IMR-90 (cell line): ENCODE results near the gene ECSCR. TPM values are rescaled to one million over a fixed set of nuclear protein-coding genes. Genes with fewer than 3 reads are reported as not detected.

Source experiments
- ATAC-seq: fragments of 200-7000 bp; cut with Tn5 transposase; 2 replicates; pipeline ENCODE4 v1.9.1; 2020; ENCODE audit warnings: low read depth, mild to moderate bottlenecking, moderate library complexity
- BruUV-seq: library from RNA; stranded (reverse); fragments of 400-500 nt; replicated peaks from 2 replicates; lab custom pipeline; 2021; lab: Mats Ljungman, UMichigan
- CTCF ChIA-PET: fragments of 300-600 bp; formaldehyde crosslinking; extraction: SDS; loops from one replicate; lab custom pipeline; 2021; ENCODE audit warnings: antibody characterized with exemption; lab: Yijun Ruan, JAX
- POLR2A ChIA-PET: fragments of 300-600 bp; sonication (Branson Sonifier 250); formaldehyde crosslinking; loops from one replicate; lab custom pipeline; 2022; ENCODE audit warnings: antibody characterized with exemption; ENCODE audit not compliant: unreplicated experiment; lab: Charles Lee
- DNase-seq: peaks from one replicate; pipeline ENCODE4 v3.0.0; 2013
- H2AFZ ChIP-seq: replicated peaks from 2 replicates; pipeline ENCODE3; 2013; ENCODE audit warnings: low read length, mild to moderate bottlenecking; ENCODE audit not compliant: poor library complexity
- H2AK5ac ChIP-seq: 2 replicates; pipeline ENCODE4 v1.6.1; 2013; ENCODE audit warnings: low read depth, low read length, inconsistent platforms
- H2AK9ac ChIP-seq: replicated peaks from 2 replicates; pipeline ENCODE3; 2013; ENCODE audit warnings: mild to moderate bottlenecking, low read depth, low read length, moderate library complexity; ENCODE audit not compliant: poor library complexity
- H2BK120ac ChIP-seq: 2 replicates; pipeline ENCODE4 v1.6.1; 2013; ENCODE audit warnings: low read depth, low read length, inconsistent platforms
- H2BK15ac ChIP-seq: 3 replicates; pipeline ENCODE4 v1.6.1; 2013; ENCODE audit warnings: low read depth, low read length, inconsistent platforms
- H2BK20ac ChIP-seq: 2 replicates; pipeline ENCODE4 v1.6.1; 2013; ENCODE audit warnings: low read depth, mild to moderate bottlenecking, inconsistent platforms, low read length, moderate library complexity
- H2BK5ac ChIP-seq: 2 replicates; pipeline ENCODE4 v1.6.1; 2013; ENCODE audit warnings: mild to moderate bottlenecking, low read depth, low read length, inconsistent platforms; ENCODE audit not compliant: poor library complexity, severe bottlenecking
- H3K14ac ChIP-seq: replicated peaks from 2 replicates; pipeline ENCODE4 v1.6.1; 2013; ENCODE audit warnings: low read depth, low read length, inconsistent platforms
- H3K18ac ChIP-seq: 2 replicates; pipeline ENCODE4 v1.6.1; 2013; ENCODE audit warnings: low read depth, low read length, control low read depth
- H3K23ac ChIP-seq: 2 replicates; pipeline ENCODE4 v1.6.1; 2013; ENCODE audit warnings: low read depth, low read length, inconsistent platforms
- H3K27ac ChIP-seq: 2 replicates; pipeline ENCODE4 v1.5.1; 2013; ENCODE audit warnings: mild to moderate bottlenecking, control low read depth, low read length; ENCODE audit not compliant: insufficient read depth
- H3K27me3 ChIP-seq: 2 replicates; pipeline ENCODE4 v1.6.1; 2013; ENCODE audit warnings: low read length; ENCODE audit not compliant: control insufficient read depth, insufficient read depth
- H3K36me3 ChIP-seq: 2 replicates; pipeline ENCODE4 v1.6.1; 2013; ENCODE audit warnings: low read length, mixed read lengths; ENCODE audit not compliant: control insufficient read depth, insufficient read depth
- H3K4ac ChIP-seq: 2 replicates; pipeline ENCODE4 v1.6.1; 2013; ENCODE audit warnings: low read depth, low read length, inconsistent platforms
- H3K4me1 ChIP-seq: 2 replicates; pipeline ENCODE4 v1.6.1; 2013; ENCODE audit warnings: low read length, mixed read lengths; ENCODE audit not compliant: control insufficient read depth, insufficient read depth
- H3K4me2 ChIP-seq: 2 replicates; pipeline ENCODE4 v1.6.1; 2013; ENCODE audit warnings: low read depth, mild to moderate bottlenecking, control low read depth, low read length, moderate library complexity
- H3K4me3 ChIP-seq: 2 replicates; pipeline ENCODE4 v1.5.1; 2013; ENCODE audit warnings: low read depth, mild to moderate bottlenecking, control low read depth, low read length, moderate library complexity; ENCODE audit not compliant: insufficient read depth
- H3K56ac ChIP-seq: 2 replicates; pipeline ENCODE4 v1.6.1; 2013; ENCODE audit warnings: low read length, inconsistent platforms; ENCODE audit not compliant: insufficient read depth; ENCODE audit errors: extremely low read depth
- H3K79me1 ChIP-seq, 2 experiments: 2 replicates each; pipeline ENCODE4 v1.6.1; 2013; ENCODE audit warnings: low read length in 2 of 2, inconsistent platforms in 1 of 2, low read depth in 1 of 2
- H3K9ac ChIP-seq: 2 replicates; pipeline ENCODE4 v1.6.1; 2013; ENCODE audit warnings: low read depth, low read length, control low read depth
- H3K9me1 ChIP-seq: 2 replicates; pipeline ENCODE4 v1.6.1; 2013; ENCODE audit warnings: low read length, inconsistent platforms; ENCODE audit not compliant: insufficient read depth
- H3K9me3 ChIP-seq: 2 replicates; pipeline ENCODE4 v1.6.1; 2013; ENCODE audit warnings: low read length; ENCODE audit not compliant: control insufficient read depth, insufficient read depth
- H4K20me1 ChIP-seq: 2 replicates; pipeline ENCODE4 v1.6.1; 2013; ENCODE audit warnings: low read length, inconsistent platforms; ENCODE audit not compliant: insufficient read depth
- H4K5ac ChIP-seq: 2 replicates; pipeline ENCODE4 v1.6.1; 2013; ENCODE audit warnings: mild to moderate bottlenecking, low read depth, low read length, control low read depth
- H4K8ac ChIP-seq, 2 experiments: 2 replicates each; pipeline ENCODE4 v1.6.1; 2013; ENCODE audit warnings: low read depth in 2 of 2, low read length in 2 of 2, control low read depth in 1 of 2, inconsistent platforms in 1 of 2
- H4K91ac ChIP-seq: 2 replicates; pipeline ENCODE4 v1.6.1; 2013; ENCODE audit warnings: low read depth, low read length, inconsistent platforms; ENCODE audit not compliant: insufficient read depth
- BHLHE40 ChIP-seq: fragments of 150-350 bp; IDR thresholded peaks from 2 replicates; pipeline ENCODE4 v1.6.1; 2016; ENCODE audit warnings: mild to moderate bottlenecking, low read depth, low read length
- MAFK ChIP-seq: IDR thresholded peaks from 2 replicates; pipeline ENCODE4 v1.6.1; 2012; ENCODE audit warnings: low read depth, low read length, improper control_type of control experiment
- MAZ ChIP-seq: IDR thresholded peaks from 2 replicates; pipeline ENCODE4 v1.6.1; 2012; ENCODE audit warnings: low read depth, mild to moderate bottlenecking, low read length, improper control_type of control experiment, moderate library complexity, borderline replicate concordance
- MXI1 ChIP-seq: IDR thresholded peaks from 2 replicates; pipeline ENCODE4 v1.6.1; 2012; ENCODE audit warnings: low read depth, mild to moderate bottlenecking, low read length, moderate library complexity, borderline replicate concordance
- RCOR1 ChIP-seq: IDR thresholded peaks from 2 replicates; pipeline ENCODE4 v1.6.1; 2012; ENCODE audit warnings: mild to moderate bottlenecking, low read length, improper control_type of control experiment; ENCODE audit not compliant: insufficient replicate concordance
- RFX5 ChIP-seq: IDR thresholded peaks from 2 replicates; pipeline ENCODE4 v1.8.0; 2012; ENCODE audit warnings: low read depth, mild to moderate bottlenecking, low read length, moderate library complexity
- WGBS, 2 experiments: methylation state at CpG; one replicate each; pipeline versions ENCODE4 v1.1.5 to v1.1.7; 2013; ENCODE audit warnings: missing lambda C conversion rate in 2 of 2; ENCODE audit not compliant: insufficient read length in 1 of 2; ENCODE audit errors: extremely low coverage in 2 of 2; 5-methylcytosine and 5-hydroxymethylcytosine counted together
- dilution Hi-C: fragments of 300-500 bp; cut with HindIII; formaldehyde crosslinking; loops from one replicate; pipeline ENCODE4 v1.14.3; 2018; ENCODE audit warnings: low sequenced_read_pairs; ENCODE audit not compliant: unreplicated experiment
- in situ Hi-C: fragments of 300-500 bp; cut with MboI; formaldehyde crosslinking; loops from 3 replicates; pipeline ENCODE4 v1.14.3; 2019; ENCODE audit warnings: low sequenced_read_pairs, inconsistent platforms, mixed read lengths
- intact Hi-C: fragments of 100-400 bp; cut with micrococcal nuclease; formaldehyde crosslinking; loops from 2 replicates; pipeline ENCODE4 v1.10.0; 2022
- polyA plus RNA-seq, 3 experiments: library from polyadenylated mRNA; depleted of rRNA; stranded (reverse); fragments of >200 nt; gene quantifications; 2 replicates each; pipeline ENCODE4 v1.2.3, GENCODE V29; 2012; ENCODE audit warnings: low replicate concordance in 1 of 3
- total RNA-seq: library from RNA; depleted of rRNA; stranded (reverse); fragments of >200 nt; gene quantifications from 2 replicates; pipeline ENCODE4 v1.2.3, GENCODE V29; 2012
- TF ChIP-seq, protein P1 (sequence below): conservative IDR thresholded peaks from 2 replicates; pipeline ENCODE4 v1.5.1; 2012; ENCODE audit warnings: mild to moderate bottlenecking, low read depth, low read length, improper control_type of control experiment
- TF ChIP-seq, protein P2 (sequence below): fragments of 150-350 bp; IDR thresholded peaks from 2 replicates; pipeline ENCODE4 v1.6.1; 2017; ENCODE audit warnings: mild to moderate bottlenecking, antibody characterized with exemption, low read length, low read depth
- TF ChIP-seq, protein P3 (sequence below): fragments of 150-350 bp; IDR thresholded peaks from 2 replicates; pipeline ENCODE4 v1.6.1; 2016; ENCODE audit warnings: low read depth, mild to moderate bottlenecking, low read length, moderate library complexity, borderline replicate concordance

Gene ECSCR
- total and polyA plus RNA-seq, 2 of the 4 experiments (the other 2 are of a cell fraction): 3.6 to 3.9 TPM

DNA sequence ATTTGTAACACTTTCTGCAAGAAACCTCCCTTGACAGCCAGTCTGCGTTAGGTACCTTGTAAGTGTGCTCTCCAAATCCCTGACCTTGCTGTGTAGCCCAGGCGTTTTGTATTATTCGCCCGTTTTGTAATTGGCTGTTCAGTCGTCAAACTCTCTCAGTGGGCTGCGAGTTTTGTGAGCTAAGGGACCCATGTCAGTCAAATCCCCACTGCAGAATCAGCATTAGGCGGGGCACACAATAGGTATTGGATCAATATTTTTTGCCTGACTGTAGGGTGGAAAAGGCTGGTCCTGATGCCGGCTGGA, 23.9 kb downstream of the ECSCR start:
- in situ Hi-C loops (no loop called here), intact Hi-C loops (loop anchor here (5.0 kb wide), 1 partner anchor 124 kb away; the partner anchor contains the start of gene UBE2D2), dilution Hi-C loops (no loop called here)
- H4K20me1 ChIP-seq: no peaks in the 10 kb centered on the region
- ChIA-PET CTCF (interaction anchor here (0.6 to 1.5 kb wide), 3 partner anchors 9 to 48 kb away, joined by 3 to 4 read pairs (median 3); no protein-coding TSS in a partner anchor), POLR2A (no interaction called here)
- no peak overlapping the region for H3K27ac ChIP-seq
- no peak overlapping the region for H2BK20ac ChIP-seq
- 0 out of 2 replicates have a peak overlapping the region, but pooled peaks have one; percentile 1 for H4K5ac ChIP-seq
- peak overlapping the region; percentile 100 for H2AFZ ChIP-seq
- H3K79me1 ChIP-seq: peaks cover 12 to 19% of the 10 kb centered on the region in 2 experiments; a peak in 3 of 4 replicates
- peak overlapping the region; percentile 70; the same call in 1 of the 2 replicates for H2AK5ac ChIP-seq
- H4K8ac ChIP-seq: peak overlapping the region; percentile 56 to 72; a peak in 2 of 4 replicates
- DNase-seq (no peak), ATAC-seq (no peak)
- peaks cover 8% of the 10 kb centered on the region for H3K4me1 ChIP-seq
- peak overlapping the region; percentile 59 for H3K9ac ChIP-seq
- no TSS peak for BruUV-seq
- peak overlapping the region; percentile 80 for H3K4me2 ChIP-seq
- H2BK15ac ChIP-seq: 0 out of 3 replicates have a peak overlapping the region, but pooled peaks have one; percentile 21
- no peaks in the 10 kb centered on the region for H3K9me3 ChIP-seq
- no peak overlapping the region for H2BK5ac ChIP-seq
- peak overlapping the region; percentile 55 for H3K4ac ChIP-seq
- H3K4me3 ChIP-seq: peak overlapping the region; percentile 87
- H3K23ac ChIP-seq: no peak overlapping the region
- TF ChIP-seq MAZ: no peak
- TF ChIP-seq, protein P1, sequence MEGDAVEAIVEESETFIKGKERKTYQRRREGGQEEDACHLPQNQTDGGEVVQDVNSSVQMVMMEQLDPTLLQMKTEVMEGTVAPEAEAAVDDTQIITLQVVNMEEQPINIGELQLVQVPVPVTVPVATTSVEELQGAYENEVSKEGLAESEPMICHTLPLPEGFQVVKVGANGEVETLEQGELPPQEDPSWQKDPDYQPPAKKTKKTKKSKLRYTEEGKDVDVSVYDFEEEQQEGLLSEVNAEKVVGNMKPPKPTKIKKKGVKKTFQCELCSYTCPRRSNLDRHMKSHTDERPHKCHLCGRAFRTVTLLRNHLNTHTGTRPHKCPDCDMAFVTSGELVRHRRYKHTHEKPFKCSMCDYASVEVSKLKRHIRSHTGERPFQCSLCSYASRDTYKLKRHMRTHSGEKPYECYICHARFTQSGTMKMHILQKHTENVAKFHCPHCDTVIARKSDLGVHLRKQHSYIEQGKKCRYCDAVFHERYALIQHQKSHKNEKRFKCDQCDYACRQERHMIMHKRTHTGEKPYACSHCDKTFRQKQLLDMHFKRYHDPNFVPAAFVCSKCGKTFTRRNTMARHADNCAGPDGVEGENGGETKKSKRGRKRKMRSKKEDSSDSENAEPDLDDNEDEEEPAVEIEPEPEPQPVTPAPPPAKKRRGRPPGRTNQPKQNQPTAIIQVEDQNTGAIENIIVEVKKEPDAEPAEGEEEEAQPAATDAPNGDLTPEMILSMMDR: no peak
- TF ChIP-seq RFX5: no peak
- TF ChIP-seq, protein P2, sequence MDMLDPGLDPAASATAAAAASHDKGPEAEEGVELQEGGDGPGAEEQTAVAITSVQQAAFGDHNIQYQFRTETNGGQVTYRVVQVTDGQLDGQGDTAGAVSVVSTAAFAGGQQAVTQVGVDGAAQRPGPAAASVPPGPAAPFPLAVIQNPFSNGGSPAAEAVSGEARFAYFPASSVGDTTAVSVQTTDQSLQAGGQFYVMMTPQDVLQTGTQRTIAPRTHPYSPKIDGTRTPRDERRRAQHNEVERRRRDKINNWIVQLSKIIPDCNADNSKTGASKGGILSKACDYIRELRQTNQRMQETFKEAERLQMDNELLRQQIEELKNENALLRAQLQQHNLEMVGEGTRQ: no peak
- TF ChIP-seq MAFK: no peak
- TF ChIP-seq MXI1: no peak
- TF ChIP-seq RCOR1: no peak
- TF ChIP-seq, protein P3, sequence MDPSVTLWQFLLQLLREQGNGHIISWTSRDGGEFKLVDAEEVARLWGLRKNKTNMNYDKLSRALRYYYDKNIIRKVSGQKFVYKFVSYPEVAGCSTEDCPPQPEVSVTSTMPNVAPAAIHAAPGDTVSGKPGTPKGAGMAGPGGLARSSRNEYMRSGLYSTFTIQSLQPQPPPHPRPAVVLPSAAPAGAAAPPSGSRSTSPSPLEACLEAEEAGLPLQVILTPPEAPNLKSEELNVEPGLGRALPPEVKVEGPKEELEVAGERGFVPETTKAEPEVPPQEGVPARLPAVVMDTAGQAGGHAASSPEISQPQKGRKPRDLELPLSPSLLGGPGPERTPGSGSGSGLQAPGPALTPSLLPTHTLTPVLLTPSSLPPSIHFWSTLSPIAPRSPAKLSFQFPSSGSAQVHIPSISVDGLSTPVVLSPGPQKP: no peak
- TF ChIP-seq BHLHE40: no peak
- peak overlapping the region; percentile 9; the same call in 1 of the 2 replicates for H2BK120ac ChIP-seq
- peaks cover 15% of the 10 kb centered on the region; the same call in 1 of the 2 replicates for H3K9me1 ChIP-seq
- no peak overlapping the region; the same call in 1 of the 2 replicates for H3K56ac ChIP-seq
- H2AK9ac ChIP-seq: peak overlapping the region; percentile 96
- no peak overlapping the region for H3K18ac ChIP-seq
- H4K91ac ChIP-seq: no peak overlapping the region
- no peaks in the 10 kb centered on the region for H3K27me3 ChIP-seq
- H3K14ac ChIP-seq: peak overlapping the region; percentile 12; the same call in 1 of the 2 replicates
- WGBS, 2 experiments: 40% methylated on average over 2 of the region's 8 CpGs; no CpG with 5 or more reads in 1 of the 2 experiments
- peaks cover 5% of the 10 kb centered on the region; the same call in 1 of the 2 replicates for H3K36me3 ChIP-seq
